ENCODE results near the gene RAB8B.

DNA sequence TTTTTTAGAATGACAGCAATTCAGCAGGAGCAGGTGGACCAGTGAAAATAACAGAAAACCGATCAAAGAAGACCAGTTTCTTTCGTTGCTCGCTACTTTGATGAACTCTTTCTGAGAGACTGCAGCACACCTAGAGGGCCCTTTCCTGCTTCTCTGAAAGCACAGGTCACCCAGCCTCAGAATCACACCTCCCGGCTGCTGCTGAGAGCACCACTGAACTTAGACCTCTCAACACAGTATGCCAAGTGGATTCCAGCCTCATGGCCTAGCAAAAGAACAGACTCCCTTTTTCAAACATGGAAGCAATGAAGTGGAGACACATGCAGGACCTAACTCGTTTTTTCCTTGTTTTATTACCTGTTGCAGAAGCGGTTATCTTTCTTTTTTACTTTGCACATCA is 74.1 kb downstream of the RAB8B start:
- no peak for TF ChIP-seq POLR2AphosphoS5 (IDR thresholded peaks at IDR 0.05; ENCODE audit: low read depth, low read length)
- no peak for TF ChIP-seq REST (IDR thresholded peaks at IDR 0.05; ENCODE audit: insufficient read depth in 1 of 2, low read depth in 2 of 2, low read length in 2 of 2)
- TF ChIP-seq FOXP2 (optimal IDR thresholded peaks at IDR 0.05; ENCODE audit: borderline replicate concordance, extremely low read depth, extremely low read length, insufficient read depth), result no peak
